Astrocyte (in vitro differentiated cells and primary cell): Measurements from ENCODE around the gene ACER1. TPM values are rescaled to one million over a fixed set of nuclear protein-coding genes. Genes with fewer than 3 reads are reported as not detected.

Experiments used
- DNase-seq: peaks from one replicate; pipeline ENCODE4 v3.0.0-alpha.2; 2010; ENCODE audit warnings: low read depth
- FAIRE-seq: peaks from 2 replicates; lab custom pipeline; 2011; peaks lifted over from hg19 to GRCh38; lab: Jason Lieb, UNC
- H2AFZ ChIP-seq: 2 replicates; pipeline ENCODE4 v1.6.0; 2012; ENCODE audit warnings: low read depth, low read length, inconsistent platforms
- H3K27ac ChIP-seq: 2 replicates; pipeline ENCODE4 v1.5.1; 2011; ENCODE audit warnings: low read depth, low read length, inconsistent platforms
- H3K27me3 ChIP-seq: 2 replicates; pipeline ENCODE4 v1.6.0; 2011; ENCODE audit warnings: low read length, inconsistent platforms; ENCODE audit not compliant: insufficient read depth
- H3K36me3 ChIP-seq: 2 replicates; pipeline ENCODE4 v1.5.1; 2011; ENCODE audit warnings: low read length, inconsistent platforms; ENCODE audit not compliant: insufficient read depth
- H3K4me1 ChIP-seq: 2 replicates; pipeline ENCODE4 v1.5.1; 2011; ENCODE audit warnings: low read length, inconsistent platforms; ENCODE audit not compliant: insufficient read depth
- H3K4me2 ChIP-seq: 2 replicates; pipeline ENCODE4 v1.6.0; 2012; ENCODE audit warnings: low read length, inconsistent platforms
- H3K4me3 ChIP-seq: 2 replicates; pipeline ENCODE4 v1.5.1; 2011; ENCODE audit warnings: low read depth, mild to moderate bottlenecking, low read length, inconsistent platforms; ENCODE audit not compliant: insufficient read depth
- H3K79me2 ChIP-seq: 2 replicates; pipeline ENCODE4 v1.6.0; 2012; ENCODE audit warnings: mild to moderate bottlenecking, low read length, inconsistent platforms; ENCODE audit not compliant: insufficient read depth
- H3K9ac ChIP-seq: 2 replicates; pipeline ENCODE4 v1.6.0; 2012; ENCODE audit warnings: mild to moderate bottlenecking, low read length, inconsistent platforms
- H3K9me3 ChIP-seq: 2 replicates; pipeline ENCODE4 v1.5.1; 2012; ENCODE audit warnings: low read depth, mild to moderate bottlenecking, low read length, inconsistent platforms; ENCODE audit not compliant: insufficient read depth
- H4K20me1 ChIP-seq: 2 replicates; pipeline ENCODE4 v1.6.0; 2012; ENCODE audit warnings: low read length, inconsistent platforms; ENCODE audit not compliant: insufficient read depth
- H3K27ac Mint-ChIP-seq: one replicate; pipeline ENCODE4 v1.8.0; 2021; ENCODE audit warnings: mild to moderate bottlenecking, mixed read lengths; ENCODE audit not compliant: unreplicated experiment
- H3K27me3 Mint-ChIP-seq: one replicate; pipeline ENCODE4 v1.8.0; 2021; ENCODE audit warnings: low read depth, mixed read lengths; ENCODE audit not compliant: unreplicated experiment
- H3K36me3 Mint-ChIP-seq: one replicate; pipeline ENCODE4 v1.8.0; 2021; ENCODE audit warnings: low read depth, mixed read lengths; ENCODE audit not compliant: unreplicated experiment
- H3K4me1 Mint-ChIP-seq: one replicate; pipeline ENCODE4 v1.8.0; 2021; ENCODE audit warnings: low read depth, mixed read lengths; ENCODE audit not compliant: unreplicated experiment
- H3K4me3 Mint-ChIP-seq: one replicate; pipeline ENCODE4 v1.8.0; 2021; ENCODE audit warnings: mild to moderate bottlenecking, moderate library complexity, mixed read lengths; ENCODE audit not compliant: unreplicated experiment
- H3K9me3 Mint-ChIP-seq: one replicate; pipeline ENCODE4 v1.8.0; 2021; ENCODE audit warnings: mild to moderate bottlenecking, mixed read lengths; ENCODE audit not compliant: unreplicated experiment
- EZH2 ChIP-seq: IDR thresholded peaks from 2 replicates; pipeline ENCODE4 v1.6.1; 2012; ENCODE audit warnings: mild to moderate bottlenecking, low read length, inconsistent platforms; ENCODE audit not compliant: insufficient read depth
- total RNA-seq: library from RNA; stranded (reverse); gene quantifications from 2 replicates; pipeline ENCODE4 v1.2.1, GENCODE V29; 2021
- TF ChIP-seq, protein P1 (sequence below): IDR thresholded peaks from 2 replicates; pipeline ENCODE4 v1.5.1; 2011; ENCODE audit warnings: low read depth, mild to moderate bottlenecking, inconsistent platforms, low read length, moderate library complexity; ENCODE audit not compliant: insufficient read depth

ACER1 gene
- total RNA-seq, 1 donor from 2014 or later: not detected

DNA sequence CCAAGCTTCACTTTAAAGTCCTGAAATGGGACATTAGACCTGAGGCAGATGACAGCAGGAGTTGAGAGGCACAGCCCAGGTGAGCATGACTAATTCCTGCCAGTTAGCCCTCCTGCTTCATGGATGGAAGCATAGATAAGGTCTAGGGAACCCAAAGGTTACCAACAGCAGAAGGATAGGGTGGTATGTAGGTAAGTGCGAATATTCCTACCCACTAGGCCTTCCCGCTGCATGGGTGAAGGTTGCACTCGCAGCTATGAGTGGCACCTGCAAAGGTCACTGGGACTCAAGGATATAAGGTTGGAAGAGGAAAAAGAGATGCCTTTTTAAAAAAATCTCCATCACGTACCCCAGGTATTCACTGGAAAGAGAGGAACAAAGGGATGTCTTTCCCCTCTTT is 41.4 kb downstream of the ACER1 start:
- TF ChIP-seq, protein P1, sequence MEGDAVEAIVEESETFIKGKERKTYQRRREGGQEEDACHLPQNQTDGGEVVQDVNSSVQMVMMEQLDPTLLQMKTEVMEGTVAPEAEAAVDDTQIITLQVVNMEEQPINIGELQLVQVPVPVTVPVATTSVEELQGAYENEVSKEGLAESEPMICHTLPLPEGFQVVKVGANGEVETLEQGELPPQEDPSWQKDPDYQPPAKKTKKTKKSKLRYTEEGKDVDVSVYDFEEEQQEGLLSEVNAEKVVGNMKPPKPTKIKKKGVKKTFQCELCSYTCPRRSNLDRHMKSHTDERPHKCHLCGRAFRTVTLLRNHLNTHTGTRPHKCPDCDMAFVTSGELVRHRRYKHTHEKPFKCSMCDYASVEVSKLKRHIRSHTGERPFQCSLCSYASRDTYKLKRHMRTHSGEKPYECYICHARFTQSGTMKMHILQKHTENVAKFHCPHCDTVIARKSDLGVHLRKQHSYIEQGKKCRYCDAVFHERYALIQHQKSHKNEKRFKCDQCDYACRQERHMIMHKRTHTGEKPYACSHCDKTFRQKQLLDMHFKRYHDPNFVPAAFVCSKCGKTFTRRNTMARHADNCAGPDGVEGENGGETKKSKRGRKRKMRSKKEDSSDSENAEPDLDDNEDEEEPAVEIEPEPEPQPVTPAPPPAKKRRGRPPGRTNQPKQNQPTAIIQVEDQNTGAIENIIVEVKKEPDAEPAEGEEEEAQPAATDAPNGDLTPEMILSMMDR: no peak
- TF ChIP-seq EZH2: no peak
- Mint-ChIP-seq H3K27ac (no peak overlapping the region), H3K36me3 (no peaks in the 10 kb centered on the region), H3K4me1 (no peaks in the 10 kb centered on the region), H3K9me3 (peaks cover 38% of the 10 kb centered on the region), H3K27me3 (no peaks in the 10 kb centered on the region), H3K4me3 (no peak overlapping the region)
- no peak overlapping the region for H3K9ac ChIP-seq
- H3K4me3 ChIP-seq: no peak overlapping the region
- no peak for DNase-seq
- no peaks in the 10 kb centered on the region for H4K20me1 ChIP-seq
- H3K4me1 ChIP-seq: no peaks in the 10 kb centered on the region
- no peak overlapping the region for H2AFZ ChIP-seq
- H3K9me3 ChIP-seq: peaks cover 40% of the 10 kb centered on the region
- H3K27ac ChIP-seq: no peak overlapping the region
- H3K27me3 ChIP-seq: no peaks in the 10 kb centered on the region
- H3K36me3 ChIP-seq: no peaks in the 10 kb centered on the region
- no peaks in the 10 kb centered on the region for H3K79me2 ChIP-seq
- no peak overlapping the region for H3K4me2 ChIP-seq
- no peak for FAIRE-seq

- H3K9me3 Mint-ChIP-seq: peaks cover 32% of the 10 kb centered on the region
- peaks cover 49% of the 10 kb centered on the region for H3K9me3 ChIP-seq
- H3K4me1 ChIP-seq: no peaks in the 10 kb centered on the region
These were observed 44.7 kb downstream of the ACER1 start for GRCh38 chr19:6288737-6289136.

DNA sequence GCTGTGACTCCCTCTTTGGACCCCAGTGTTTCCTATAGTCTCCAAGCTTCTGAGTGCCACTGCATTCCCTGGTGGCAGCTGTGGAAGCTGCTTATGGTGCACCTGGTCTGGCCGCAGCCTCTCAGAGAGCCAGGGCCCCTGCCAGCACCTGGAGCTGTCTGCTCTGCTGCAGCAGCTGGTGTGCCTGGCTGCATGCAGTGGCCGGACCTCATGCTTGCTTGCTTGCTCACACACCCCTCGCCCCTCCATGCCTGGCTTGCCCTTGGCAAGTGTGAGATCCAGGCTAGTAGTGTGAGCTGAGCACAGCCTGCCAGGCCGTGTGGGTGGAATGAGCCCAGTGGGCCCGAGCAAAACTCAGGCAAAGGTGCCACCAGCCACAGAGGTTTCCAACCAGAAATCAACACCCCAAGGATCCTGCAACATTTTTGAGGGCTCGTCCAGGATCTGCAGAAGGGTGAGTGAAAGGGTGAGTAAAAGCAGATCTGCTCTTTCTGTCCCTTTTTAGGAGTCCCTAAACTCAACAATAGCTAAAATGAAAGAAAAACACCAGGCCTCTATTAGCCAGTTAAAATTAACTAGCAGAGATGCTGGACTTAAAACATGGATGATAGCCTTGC is 46.0 kb downstream of the ACER1 start:
- no peaks in the 10 kb centered on the region for H3K36me3 Mint-ChIP-seq
- H3K9me3 ChIP-seq: peaks cover 43% of the 10 kb centered on the region
- H3K4me3 ChIP-seq: no peak overlapping the region
- no peak for DNase-seq
- H3K4me1 Mint-ChIP-seq: no peaks in the 10 kb centered on the region
- TF ChIP-seq EZH2: no peak
- TF ChIP-seq, protein P1: no peak
- no peaks in the 10 kb centered on the region for H3K27me3 Mint-ChIP-seq
- no peaks in the 10 kb centered on the region for H3K79me2 ChIP-seq
- no peak overlapping the region for H3K4me3 Mint-ChIP-seq
- H3K9me3 Mint-ChIP-seq: peaks cover 30% of the 10 kb centered on the region
- H3K4me2 ChIP-seq: no peak overlapping the region
- H3K9ac ChIP-seq: no peak overlapping the region
- H3K36me3 ChIP-seq: no peaks in the 10 kb centered on the region
- no peak overlapping the region for H3K27ac Mint-ChIP-seq
- no peak for FAIRE-seq
- H3K4me1 ChIP-seq: no peaks in the 10 kb centered on the region
- H3K27me3 ChIP-seq: no peaks in the 10 kb centered on the region
- no peak overlapping the region for H2AFZ ChIP-seq
- H3K27ac ChIP-seq: no peak overlapping the region
- H4K20me1 ChIP-seq: no peaks in the 10 kb centered on the region

More at GRCh38 chr19:6288737-6289136, 44.7 kb downstream of the ACER1 start:
- Histone ChIP-seq H3K27ac (no peak overlapping the region), H3K79me2 (no peaks in the 10 kb centered on the region), H3K36me3 (no peaks in the 10 kb centered on the region), H2AFZ (no peak overlapping the region), H3K27me3 (no peaks in the 10 kb centered on the region), H3K4me3 (no peak overlapping the region), H4K20me1 (no peaks in the 10 kb centered on the region), H3K4me2 (no peak overlapping the region), H3K9ac (no peak overlapping the region)
- no peak for DNase-seq
- TF ChIP-seq, protein P1: no peak
- TF ChIP-seq EZH2: no peak
- no peak overlapping the region for H3K4me3 Mint-ChIP-seq
- no peaks in the 10 kb centered on the region for H3K4me1 Mint-ChIP-seq
- FAIRE-seq: no peak
- no peaks in the 10 kb centered on the region for H3K27me3 Mint-ChIP-seq
- no peaks in the 10 kb centered on the region for H3K36me3 Mint-ChIP-seq
- H3K27ac Mint-ChIP-seq: no peak overlapping the region
